Fibroblast of skin of right quadriceps (primary cell): ENCODE data around the gene CXXC4.

Experiments used
- DNase-seq: peaks from one replicate; pipeline ENCODE4 v3.0.0-alpha.2; 2013

The CXXC4 gene

DNA sequence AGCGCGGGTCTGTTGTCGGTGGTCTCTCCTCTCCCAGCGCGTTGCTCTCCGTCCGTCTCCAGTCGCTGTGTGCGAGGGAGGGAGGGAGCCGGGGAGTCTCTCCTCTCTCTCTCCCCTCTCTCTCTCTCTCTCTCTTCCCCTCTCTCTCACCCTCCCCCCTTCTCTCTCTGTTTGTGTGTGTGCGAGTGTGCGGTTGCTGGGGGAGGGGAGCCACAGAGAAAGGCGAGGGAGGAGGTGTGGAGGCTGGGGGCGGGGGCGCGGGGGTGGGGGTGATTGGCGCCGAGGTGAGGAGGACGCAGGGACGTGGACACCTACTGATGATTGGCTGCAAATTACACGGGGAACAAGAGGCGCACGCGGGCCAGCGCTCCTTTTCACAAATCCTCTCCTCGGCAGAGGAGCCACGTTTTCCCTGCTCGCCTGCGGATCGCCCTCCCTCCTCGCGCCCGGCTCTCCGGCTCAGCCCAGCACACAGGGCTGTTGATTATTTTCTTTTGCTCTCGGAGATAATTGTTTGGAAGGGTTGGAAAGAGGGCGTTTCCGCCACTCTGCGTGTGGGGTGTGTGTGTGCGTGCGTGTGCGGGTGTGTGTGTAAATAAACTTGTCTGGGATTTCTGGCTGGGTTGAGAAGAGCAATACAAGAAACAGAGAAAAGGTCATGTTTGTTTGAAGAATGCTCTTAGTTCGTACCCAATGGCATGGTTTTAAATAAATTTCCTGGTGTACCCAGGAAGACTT is at the start of gene CXXC4:
TSS of gene CXXC4 (minus strand) at position 73 of the 738 bp plus-strand sequence. CDS start 3,092 bp downstream, outside the sequence.
- peak; percentile 58 for DNase-seq

DNA sequence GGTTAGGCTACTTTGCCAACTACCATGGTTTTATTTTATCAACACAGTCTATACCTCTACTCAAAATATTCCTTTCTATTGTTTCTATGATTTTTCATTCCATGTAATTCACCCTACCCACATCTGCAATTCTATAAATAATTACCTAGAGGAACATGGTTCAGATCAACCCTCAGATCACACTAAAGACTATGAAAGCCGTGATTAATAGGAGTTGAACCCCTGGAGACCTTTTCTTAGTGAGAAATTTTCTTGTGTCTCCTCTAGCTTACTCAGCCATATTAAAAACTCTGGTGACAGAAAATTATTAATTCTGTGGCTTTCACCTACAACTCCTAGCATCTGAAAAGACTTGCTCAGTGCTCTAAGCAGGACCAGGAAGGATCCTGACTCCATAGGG is 38.5 kb upstream of the CXXC4 start:
- DNase-seq = no peak

DNA sequence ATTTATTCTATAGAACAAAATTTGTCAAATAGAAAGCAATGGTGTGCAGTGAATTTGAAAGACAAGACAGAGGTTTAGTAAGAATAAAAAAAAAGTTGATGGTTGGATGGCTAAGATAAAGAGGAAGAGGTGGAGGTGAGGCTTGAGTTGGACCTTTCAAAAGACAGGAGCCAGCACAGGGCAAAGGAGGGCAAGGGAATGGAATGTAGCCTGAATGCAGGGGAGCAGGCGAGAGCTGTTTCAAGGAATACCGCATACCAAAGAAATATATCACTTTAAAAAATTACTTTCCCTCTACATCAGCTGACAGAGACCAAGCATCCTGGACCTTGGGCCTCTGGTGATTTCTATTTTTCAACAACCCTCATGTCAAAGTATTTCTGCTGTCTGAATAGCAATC is 38.0 kb upstream of the CXXC4 start:
- DNase-seq = no peak

DNA sequence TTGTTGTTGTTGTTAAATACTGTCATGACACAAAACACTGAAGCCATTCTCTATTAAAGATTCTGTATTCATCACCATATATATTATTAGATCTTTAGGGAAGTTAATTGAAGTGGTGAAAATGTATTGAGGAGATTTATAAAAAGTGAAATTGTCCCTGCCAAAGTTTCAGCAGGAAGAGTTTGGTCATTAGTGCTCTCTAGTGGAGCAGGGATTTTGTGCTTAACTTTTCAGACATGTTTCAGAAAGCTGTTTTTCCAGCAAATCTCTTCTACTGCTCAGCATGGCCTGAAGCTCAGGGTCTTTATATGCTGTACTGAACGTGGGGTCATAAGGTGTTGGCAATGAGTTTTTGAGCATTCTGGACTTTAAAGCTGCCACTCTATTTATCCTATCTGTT is 36.7 kb upstream of the CXXC4 start:
- no peak for DNase-seq

DNA sequence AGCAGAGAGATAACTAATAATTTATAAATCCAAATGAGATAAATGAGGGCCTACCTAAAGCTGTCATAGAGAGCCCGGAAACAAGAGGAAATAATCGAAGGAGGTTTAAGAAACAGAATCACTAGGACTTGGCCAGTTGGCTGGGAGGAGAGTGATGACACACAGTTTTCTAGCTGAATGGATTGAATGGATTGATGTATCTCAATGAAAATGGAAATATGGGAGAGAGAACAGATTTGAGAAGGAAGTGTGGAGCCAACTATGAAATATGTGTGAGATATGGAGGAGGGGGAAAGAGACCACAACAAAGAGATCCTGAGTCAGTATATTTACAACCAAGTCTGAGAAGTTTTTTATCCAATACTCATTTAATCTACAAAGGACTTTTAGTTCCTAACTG is 35.7 kb upstream of the CXXC4 start:
- no peak for DNase-seq

DNA sequence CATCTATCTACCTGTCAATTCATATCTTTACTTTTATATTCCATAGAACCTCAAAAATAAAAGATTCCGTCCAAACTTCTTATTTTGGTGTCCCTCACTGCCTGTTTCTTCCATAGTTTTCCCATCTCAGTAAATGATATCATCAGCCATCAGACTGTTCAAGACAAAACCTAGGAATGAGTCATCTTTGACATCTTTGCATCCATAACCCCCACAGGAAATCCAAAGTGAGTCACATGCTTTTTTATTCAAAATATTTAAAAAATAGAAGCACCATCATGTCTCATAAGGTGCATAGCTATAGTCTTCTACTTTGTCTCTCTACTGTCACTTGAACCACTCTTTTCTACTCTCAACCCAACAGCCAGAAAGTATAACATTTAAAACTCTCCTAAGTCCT is 29.9 kb upstream of the CXXC4 start:
- DNase-seq = peak; percentile 44

DNA sequence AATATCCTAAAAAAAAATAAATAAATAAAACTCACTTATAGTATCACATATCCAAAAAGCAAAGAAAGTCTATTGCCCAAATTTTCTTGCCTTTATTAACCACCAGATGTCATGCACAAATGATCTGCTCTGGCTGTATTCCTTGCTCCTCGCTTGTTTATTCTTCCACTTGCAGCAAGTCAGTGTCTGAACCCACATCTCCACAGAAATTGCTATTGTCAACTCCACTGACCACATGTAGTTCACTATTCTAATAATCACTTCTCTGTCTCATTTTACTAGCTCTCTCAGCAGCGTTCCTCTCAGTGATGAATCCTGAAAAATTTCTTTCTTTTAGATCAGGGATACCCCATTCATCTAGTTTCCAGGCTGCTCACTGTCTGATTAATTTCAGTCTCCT is 29.3 kb upstream of the CXXC4 start:
- no peak for DNase-seq

DNA sequence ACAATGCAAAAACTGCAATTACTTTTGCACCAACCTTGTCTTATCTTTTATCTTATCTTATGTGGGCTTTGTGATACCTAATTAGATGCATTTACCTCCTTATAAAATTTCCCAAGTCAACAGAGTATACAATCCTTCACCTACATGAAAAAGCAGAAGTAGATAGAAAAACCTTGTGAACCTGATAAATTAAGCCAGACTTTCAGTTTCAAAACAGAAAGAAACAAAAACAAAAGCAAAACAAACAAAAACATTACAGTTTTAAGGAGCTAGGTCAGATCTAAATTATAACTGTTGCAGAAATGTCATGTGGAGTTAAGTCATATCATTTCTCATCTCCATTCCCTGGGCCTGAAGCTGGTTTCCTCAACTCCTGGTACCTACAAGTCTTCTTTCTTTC is 24.9 kb upstream of the CXXC4 start:
- DNase-seq = no peak

DNA sequence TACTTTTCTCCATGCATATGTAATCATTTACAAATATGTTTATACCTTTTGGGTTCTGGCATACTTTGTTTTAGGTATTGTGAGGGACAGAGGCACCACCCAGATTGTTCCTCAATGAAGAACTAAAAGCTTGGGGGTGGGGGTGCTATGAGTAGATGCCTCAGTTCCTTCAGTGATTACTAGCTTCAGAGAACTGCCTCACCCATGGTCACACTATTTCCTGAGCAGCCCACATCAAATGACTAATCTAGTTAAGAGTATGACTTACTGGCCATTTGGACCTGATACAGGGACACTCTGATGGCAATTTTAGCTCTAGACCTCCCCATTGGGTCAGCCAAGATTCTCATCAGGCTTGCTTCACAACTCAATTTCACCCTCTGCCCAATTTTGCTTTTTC is 22.2 kb upstream of the CXXC4 start:
- DNase-seq = no peak

DNA sequence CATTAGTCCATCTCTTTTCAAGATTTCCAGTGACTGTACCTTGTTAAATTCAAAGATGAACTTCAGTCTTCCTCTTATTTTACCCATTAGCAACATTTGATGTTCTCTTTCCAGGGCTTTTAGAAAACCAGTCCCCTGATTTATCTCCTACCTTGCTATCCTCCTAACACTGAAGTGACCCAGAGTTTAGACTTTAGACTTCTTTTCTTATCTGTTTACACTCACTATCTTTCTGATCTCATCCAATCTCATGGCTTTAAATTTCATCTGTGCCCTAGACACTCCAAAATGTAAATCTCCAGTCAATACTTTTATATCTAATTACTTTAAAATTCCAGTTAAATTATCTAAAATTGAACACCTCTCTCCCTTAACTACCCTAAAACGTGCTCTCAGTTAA is 13.5 kb upstream of the CXXC4 start:
- no peak for DNase-seq

DNA sequence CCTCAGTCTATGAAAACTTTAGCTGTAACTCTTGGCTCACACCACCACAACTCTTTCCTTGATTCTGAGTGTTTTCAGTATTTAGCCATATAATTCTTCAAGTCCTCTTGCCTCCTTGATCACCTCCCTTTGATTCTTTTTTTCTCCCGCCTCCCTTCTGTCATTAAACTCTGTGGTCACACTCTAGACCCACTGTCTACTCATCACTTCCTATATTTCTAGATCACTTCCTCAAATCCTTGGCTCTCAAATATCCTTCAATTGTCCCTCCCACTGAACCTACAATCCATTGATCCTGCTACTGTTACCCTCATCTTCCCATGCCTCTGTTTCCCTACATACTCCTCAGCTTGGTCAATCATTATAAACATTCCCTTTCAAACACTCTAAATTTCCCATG is 12.4 kb upstream of the CXXC4 start:
- no peak for DNase-seq

DNA sequence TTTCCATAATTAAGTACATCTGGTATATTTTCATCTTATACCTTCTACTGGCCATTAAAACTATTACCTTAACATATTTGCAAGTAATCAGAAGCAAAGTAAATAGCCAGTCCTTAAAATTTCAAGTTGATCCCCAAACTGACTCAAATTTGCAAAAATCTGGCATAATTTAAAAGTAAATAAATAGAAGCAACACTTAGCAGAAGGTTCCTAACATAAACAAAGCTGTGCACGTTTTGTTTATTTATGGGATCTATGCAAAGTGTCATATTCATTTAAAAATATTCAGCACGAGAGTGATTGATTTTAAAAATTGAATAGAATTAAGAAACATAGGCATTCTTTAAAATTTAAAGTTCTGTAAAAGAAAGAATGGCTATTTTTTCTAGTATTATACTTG is 9.8 kb upstream of the CXXC4 start:
- DNase-seq = no peak

DNA sequence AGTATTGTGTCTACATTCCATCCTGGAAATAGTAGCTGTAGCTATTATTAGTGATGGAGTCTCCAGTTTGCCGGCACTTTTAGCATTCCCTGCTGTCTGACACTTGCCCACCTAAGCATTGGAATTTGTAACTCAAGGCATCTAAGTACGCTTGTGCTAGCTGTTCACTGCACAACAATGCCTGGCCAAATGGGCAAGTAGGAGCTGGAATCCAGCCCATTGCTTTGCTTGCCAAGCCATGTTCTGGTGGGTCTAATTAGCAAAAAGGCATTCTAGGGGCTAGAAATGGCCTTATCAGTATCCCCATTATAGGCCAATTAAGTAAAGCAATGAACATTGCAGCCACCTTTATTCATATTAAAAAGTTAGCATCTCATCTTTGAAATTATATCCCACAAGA is 7.8 kb upstream of the CXXC4 start:
- DNase-seq = no peak

DNA sequence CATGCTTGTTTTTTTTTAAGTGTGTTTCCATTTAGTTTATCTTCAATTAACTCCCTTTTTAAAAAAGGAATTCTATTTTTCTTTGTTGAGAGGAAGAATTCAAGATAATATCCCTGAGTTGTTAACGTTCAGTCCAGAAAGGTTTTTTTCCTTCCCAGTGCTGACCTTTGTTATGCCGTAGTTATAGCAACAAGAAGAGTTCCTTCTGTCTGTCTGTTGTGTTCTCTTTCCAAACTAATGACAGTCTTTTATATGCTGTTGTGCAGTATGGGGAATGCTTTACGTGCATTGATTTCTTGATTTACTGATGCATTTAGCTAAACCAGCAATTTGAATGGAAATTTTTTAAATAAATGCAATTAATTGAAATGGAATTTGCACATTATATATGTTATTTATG is 6.6 kb upstream of the CXXC4 start:
- DNase-seq = no peak

DNA sequence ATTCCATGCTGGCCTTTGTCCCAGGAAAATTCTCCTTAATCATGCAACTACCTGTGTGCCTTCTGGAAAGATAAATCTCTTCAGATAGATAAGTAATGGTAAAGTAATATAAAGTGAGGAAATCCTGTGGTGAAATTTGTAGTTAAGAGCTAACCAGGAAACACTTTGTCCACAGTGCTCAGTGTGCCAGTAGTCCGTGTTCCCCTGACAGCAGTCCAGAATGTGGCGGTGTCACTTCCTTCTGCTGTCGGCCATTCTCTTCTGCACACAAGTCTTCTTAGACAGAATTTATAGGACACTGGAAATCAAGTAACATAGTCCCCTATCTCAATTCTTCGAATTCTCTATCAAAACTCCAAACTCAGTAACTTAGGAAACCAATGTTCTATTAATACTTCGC is 5.7 kb upstream of the CXXC4 start:
- DNase-seq = no peak

DNA sequence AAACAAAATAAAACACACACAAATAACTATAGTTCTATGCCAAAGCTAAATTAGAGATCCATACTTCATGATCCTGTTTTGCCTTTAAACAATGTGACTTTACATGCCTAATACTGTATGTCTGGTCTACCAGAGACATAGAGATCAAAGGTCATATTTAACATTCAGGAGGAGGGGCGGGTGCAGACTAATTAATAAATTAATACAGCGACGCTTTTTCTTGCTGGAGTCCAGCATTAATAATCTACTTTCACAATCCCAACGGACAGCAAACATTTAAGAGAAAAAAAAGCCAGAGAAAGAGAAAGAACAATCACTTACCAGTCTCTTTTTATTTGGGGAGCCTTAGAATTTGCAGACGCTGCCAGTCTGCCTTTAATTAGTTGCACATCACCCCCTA is 509 bp downstream of the CXXC4 start:
- DNase-seq = no peak

DNA sequence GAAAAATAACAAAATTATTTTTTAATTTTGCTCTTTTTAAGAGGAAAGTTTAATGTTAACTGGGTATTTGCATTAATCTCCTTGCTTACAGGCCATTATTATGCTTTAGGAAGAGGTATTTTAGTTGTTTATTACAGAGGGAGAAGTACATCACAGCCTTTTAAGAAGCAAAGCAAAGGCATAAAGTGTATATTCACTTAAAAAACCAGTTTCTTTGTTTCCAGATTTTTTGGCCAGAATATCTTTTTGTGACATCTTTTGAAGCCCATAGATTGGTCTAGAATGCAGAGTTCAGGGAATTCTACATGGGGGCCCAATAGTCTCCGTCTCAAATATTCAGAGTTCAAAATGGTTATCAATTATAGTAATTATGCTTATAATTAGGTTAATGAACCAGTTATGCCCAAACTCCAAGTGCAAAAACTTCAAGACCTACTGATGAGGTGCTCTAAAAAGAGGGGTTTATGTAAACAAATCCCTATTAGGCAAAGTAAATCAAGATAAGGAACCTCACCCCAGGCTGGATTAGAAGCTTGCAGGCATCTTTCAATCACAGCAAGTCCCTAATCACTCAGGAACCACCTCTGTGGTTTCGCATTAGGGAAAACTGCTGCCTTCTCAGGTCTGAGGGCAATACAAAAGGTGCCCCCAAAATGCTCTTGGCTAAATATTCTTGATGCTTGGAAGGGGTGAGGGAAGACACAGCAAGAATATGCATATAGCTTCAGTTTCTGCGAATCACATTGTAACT is 1.4 kb downstream of the CXXC4 start:
- DNase-seq = no peak

DNA sequence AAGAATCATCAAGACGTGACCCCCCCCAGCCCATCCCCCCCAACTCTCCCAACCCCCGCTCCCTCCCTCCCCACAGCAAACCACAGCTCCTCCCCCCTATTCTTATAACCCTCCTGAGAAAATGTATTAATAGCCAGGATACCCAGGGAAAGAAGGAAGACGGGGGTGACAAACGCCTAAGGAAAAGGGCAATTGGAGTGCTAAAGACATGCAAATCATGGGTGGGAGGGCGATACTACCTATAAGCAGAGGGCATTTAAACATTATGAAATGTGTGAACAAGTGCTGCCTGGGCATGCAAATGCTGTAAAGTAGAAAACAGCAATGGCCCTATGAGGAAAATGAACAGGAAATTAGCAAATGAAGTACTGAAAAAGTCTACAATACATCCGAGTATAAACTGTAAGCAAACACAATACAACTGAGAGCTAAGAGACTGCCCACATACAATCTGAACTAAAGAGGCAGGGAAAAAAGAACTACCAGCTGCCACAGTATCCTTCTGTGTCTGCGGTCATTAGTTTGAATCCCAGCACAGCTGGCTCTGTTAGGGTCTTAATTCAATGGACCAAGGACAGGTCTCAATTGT is 2.4 kb downstream of the CXXC4 start:
- DNase-seq = no peak

DNA sequence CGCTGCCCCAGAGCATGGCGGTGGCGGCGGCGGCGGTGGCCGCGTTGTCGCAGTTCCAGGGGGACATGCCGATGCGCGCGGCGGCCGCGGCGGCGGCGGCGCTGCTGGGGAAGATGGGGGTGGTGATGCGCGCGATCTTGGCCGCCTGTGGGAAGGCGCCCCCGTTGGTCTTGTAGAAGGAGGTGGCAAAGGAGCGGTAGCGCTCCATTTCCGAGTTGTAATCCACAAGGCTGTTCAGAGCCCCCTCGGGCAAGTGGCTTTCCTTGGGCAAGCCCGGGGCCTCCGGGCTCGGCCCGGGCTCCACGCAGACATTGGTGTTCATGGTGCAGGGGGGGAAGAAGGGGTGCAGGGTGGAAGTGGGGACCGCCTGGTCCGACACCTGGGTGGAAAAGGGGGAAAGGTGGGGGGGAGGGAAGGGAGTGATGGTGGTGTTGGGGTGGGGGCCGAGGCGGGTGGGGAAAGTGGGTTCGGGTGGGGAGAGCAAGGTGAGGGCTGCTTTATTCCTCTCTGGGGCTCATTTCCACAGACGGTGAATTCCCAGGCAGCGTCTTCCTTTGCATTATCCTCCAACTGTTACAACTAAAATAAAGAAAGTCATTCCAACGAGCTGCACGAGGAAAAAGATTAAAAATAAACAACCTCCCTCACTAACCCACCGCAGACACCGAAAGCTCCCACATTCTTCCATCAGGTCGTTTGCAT is 3.1 kb downstream of the CXXC4 start:
- DNase-seq = peak; percentile 10

DNA sequence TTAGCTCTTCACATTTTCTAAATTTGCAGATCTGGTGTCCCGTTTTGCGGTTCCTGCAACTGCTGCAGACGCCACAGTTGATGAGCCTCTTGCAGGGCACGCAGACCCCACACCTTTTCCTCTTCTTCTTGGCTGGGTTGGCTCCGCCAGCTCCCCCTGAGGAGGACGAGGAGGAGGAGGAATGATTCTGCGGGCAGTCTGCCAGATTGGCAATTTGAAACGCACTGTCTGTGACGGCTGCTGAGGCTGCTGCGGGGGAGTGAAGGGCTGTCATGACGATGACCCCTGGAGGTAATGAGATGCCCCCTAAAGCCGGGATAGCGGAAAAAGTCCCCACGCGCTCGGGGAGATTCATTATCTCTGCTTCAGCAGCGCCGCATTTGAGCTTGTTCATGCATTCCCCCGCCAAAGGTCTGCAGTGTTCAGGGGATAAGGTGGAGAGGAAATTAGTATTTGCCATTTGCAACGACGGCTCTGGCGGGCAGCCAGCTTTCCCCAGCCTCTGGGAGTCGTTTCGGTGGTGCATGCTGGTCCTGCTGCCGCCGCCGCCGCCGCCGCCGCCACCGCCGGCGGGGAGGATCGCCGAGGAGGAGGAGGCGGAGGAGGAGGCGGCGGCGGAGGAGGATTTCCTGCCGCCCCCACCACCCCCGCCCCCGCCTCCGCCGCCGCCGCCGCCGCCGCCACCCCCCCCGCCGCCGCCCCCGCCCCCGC is 3.8 kb downstream of the CXXC4 start:
- DNase-seq = peak; percentile 54

DNA sequence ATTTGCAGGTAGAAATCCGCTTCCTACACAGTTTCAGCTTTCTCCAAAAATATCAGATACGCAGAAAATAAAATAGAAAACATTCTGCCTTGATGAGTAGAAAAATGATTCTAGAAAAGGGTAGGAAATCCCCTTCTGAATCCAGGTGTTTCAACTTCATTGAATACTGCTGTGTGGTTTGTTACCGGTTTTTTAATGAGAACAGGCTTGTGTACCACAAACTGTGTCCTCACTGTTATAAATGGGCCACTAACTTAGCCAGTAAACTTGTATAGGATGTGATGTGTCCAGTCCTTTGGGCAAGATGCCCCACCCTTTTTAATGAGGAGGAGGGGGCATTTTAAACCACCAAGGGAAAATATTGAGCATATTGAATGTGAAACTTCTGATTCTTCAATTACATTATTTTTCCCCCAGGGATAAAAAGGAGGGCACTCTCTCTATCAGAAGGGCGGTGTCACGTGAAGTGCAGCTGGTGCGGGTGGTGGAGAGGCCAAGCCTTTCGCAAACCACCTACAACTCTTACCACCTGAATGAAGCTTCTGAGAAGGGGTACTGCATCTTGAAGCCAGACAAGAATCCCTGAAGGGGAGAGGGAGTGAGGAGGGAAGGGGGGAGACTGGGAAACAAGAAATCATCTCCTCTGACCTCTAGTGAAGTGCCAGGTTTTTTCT is 4.5 kb downstream of the CXXC4 start:
- no peak for DNase-seq

DNA sequence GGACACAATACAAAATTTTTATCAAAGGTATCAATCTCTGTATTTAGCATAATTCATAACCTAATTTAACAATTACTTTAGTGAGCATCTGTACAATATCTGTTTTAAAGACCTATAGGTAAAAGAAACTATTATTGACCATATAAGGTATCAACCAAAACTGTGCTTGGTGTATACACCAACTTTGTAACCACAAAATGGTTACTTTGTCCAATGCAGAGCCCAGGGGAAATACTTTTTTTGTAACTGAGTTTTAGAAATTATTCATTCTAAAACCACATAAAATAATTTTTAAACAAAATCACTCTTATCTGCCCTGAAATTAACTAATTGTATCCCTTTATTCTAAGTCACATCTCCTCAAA is 5.0 kb downstream of the CXXC4 start:
- DNase-seq = no peak

DNA sequence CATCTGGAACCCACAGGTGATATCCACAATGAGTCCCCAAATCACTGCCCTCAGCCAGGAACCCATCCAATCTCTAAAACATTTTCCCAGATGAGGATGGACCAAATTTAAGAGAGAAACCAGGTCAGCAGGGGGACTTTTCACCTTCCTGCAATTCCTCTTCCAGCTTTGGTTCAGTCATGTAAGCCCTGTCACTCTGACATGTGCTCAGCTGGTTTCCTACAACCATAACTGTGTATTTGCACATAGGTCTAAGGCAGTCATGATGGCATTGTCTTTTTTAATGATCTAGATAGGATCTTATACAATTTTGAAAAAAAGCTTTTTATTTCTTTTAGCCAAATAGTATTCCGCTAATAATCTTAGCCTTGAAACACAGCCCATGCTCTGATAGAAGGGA is 6.5 kb downstream of the CXXC4 start:
- DNase-seq = no peak
